GM21825 (cell line): Measurements from ENCODE around the gene S1PR4.
"Not testable (repeated sequence)": the region's sequence is repeated elsewhere in the genome, so short reads cannot be mapped to it uniquely, and the experiment has no call there.

Experiments used
- ATAC-seq: cut with Tn5 transposase; IDR thresholded peaks from one replicate; pipeline ENCODE4 v1.9.1; 2021; ENCODE audit warnings: mild to moderate bottlenecking, moderate library complexity; ENCODE audit not compliant: unreplicated experiment

S1PR4 gene

DNA sequence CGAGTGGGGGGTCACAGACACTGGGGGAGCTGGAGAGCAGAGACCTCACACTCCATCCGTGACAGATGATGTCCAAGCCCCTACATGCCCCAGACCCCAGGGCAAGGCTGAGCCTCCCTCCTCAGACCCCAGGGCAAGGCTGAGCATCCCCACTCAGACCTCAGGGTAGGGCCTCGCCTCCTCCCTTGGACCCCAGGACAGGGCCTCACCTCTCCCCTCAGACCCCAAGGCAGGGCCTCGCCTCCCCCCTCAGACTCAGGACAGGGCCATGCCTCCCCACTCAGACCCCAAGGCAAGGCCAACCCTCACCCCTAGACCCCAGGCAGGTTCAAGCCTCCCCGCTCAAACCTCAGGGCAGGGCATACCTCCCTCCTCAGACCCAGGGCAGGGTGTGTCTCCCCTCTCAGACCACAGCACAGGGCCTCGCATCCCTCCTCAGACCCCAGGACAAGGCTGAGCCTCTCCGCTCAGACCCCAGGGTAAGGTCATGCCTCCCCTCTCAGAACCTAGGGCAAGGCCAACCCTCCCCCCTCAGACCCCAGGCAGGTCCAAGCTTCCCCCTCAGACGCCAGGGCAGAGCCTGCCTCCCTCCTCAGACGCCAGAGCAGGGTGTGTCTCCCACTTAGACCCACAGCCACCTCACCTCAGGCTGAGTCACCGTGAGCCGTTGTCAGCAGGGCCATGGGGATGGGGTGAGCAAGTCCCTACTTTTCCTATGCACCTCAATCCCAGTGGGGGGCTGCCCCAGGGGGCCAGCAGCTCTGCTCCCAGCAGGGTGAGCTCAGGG is 1.7 kb upstream of the S1PR4 start:
- ATAC-seq = no peak

DNA sequence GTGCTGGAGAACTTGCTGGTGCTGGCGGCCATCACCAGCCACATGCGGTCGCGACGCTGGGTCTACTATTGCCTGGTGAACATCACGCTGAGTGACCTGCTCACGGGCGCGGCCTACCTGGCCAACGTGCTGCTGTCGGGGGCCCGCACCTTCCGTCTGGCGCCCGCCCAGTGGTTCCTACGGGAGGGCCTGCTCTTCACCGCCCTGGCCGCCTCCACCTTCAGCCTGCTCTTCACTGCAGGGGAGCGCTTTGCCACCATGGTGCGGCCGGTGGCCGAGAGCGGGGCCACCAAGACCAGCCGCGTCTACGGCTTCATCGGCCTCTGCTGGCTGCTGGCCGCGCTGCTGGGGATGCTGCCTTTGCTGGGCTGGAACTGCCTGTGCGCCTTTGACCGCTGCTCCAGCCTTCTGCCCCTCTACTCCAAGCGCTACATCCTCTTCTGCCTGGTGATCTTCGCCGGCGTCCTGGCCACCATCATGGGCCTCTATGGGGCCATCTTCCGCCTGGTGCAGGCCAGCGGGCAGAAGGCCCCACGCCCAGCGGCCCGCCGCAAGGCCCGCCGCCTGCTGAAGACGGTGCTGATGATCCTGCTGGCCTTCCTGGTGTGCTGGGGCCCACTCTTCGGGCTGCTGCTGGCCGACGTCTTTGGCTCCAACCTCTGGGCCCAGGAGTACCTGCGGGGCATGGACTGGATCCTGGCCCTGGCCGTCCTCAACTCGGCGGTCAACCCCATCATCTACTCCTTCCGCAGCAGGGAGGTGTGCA is 587 bp downstream of the S1PR4 start:
- ATAC-seq = no peak

- ATAC-seq = no peak
Measured at GRCh38 chr19:3179739-3180293, 1.2 kb downstream of the S1PR4 start.

DNA sequence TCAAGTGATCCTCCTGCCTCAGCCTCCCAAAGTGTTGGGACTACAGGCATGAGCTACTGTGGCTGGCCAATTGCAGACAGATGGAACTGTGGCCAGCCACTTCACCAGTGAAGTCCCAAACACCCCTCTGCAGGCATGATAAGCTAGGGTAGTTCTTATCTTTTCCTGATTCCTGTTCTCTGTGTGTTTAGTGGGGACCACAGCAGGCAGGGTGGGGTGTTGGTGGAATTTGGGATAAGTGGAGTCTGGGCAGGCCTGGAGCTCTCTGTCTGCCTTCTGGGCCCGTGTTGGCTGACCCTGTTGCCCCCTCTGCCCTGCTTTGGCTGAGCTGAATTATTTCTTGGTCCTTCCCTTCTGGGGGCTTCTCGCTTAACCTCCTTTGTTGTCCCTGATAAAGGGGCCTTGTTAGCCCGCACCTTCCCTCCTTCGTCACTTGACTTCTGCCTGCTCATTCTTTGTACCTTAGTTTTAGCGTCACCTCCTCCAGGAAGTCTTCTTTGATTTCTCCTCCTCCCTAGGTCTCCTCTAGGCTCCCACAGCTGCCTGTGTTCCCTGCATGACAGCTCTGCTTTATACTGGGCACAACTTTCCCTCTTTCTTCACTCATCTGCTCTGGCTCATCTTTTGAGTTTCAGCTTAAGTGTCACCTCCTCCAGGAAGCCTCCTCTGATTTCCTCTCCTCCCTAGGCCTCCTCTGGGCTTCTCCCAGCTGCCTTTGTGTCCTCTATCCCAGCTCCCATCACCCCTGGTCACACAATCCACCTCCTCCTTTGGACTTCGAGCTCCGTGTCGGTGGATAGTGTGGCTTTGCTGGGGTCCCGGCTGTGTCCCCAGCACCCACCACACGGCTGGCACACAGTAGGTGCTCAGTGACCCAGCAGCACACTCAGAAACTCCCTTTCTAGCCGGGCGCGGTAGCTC is 5.4 kb downstream of the S1PR4 start:
- ATAC-seq = no peak

DNA sequence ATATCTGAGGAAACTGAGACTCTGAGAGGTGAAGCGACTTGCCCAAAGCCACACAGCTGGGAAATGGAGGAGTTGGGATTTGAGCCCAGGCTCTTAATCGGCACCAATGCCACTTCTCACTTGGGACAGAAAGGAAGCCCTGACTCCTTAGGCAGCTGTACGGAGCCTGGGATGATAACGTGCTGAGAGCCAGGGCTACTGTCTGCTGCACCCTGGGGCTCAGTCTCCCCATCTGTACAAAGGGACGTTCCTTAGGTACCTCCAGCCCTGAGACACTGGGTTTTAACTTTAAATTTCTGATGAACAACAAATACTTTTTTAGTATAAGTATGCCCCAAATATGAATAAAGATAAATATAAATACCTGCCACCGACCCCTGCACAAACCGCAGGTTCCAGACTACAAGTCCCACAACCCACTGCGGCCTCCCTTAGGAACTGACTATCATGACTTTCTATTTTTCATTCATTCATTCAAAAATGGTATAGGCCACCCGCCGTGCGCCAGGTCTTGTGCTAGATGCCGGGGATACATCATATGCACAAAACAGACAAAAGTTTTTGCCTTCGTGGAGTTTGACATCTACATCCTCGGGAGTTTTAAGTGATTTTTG is 6.4 kb downstream of the S1PR4 start:
- peak; percentile 27 for ATAC-seq

GRCh38 chr19:3185461-3186159 is 7.0 kb downstream of the S1PR4 start, which contains the start of gene NCLN:
Gene NCLN, plus strand, starts transcription at chr19:3185930. Its CDS starts 101 bp downstream, at chr19:3186031.
- peak; percentile 63 for ATAC-seq

GRCh38 chr19:3186160-3186688 is 7.7 kb downstream of the S1PR4 start:
- peak; percentile 4 for ATAC-seq

DNA sequence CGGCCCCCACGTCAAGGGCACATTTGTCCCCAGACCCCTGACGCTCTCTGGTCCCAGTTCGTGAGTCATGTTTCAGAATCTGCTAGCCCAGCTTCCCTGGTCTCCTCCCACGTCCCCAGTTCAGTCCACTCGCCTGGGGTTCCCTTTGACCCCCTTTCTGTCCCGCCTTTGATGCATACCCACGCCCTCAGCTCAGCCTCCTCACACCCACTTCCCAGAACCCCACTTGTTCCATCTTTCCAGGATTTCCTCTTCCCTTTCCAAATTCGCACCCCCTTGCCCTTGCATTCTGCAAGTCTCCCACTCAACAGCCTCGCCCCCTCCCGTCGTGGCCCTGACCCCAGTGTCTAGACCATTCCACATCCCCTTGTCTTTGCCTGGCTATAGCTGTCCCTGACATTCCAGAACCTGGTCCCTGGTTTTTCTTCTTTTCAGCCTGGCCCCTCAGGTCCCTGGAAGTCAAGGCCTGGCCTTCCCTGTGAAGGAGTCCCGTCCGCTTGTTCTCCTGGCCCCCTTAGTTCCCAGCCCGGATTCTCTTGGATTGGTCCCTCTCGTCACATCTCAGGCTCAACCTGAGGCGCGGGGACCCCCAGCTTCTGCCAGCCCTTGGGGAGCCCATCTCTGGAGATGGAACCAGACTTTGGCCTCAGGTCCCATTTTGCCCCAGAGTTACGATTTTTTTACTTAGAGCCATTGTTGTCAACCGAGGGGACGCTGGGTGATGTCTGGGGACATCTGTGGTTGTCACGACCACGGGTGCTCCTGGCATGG is 8.5 kb downstream of the S1PR4 start:
- ATAC-seq = no peak

GRCh38 chr19:3187662-3188511 is 9.3 kb downstream of the S1PR4 start:
- ATAC-seq = no peak

DNA sequence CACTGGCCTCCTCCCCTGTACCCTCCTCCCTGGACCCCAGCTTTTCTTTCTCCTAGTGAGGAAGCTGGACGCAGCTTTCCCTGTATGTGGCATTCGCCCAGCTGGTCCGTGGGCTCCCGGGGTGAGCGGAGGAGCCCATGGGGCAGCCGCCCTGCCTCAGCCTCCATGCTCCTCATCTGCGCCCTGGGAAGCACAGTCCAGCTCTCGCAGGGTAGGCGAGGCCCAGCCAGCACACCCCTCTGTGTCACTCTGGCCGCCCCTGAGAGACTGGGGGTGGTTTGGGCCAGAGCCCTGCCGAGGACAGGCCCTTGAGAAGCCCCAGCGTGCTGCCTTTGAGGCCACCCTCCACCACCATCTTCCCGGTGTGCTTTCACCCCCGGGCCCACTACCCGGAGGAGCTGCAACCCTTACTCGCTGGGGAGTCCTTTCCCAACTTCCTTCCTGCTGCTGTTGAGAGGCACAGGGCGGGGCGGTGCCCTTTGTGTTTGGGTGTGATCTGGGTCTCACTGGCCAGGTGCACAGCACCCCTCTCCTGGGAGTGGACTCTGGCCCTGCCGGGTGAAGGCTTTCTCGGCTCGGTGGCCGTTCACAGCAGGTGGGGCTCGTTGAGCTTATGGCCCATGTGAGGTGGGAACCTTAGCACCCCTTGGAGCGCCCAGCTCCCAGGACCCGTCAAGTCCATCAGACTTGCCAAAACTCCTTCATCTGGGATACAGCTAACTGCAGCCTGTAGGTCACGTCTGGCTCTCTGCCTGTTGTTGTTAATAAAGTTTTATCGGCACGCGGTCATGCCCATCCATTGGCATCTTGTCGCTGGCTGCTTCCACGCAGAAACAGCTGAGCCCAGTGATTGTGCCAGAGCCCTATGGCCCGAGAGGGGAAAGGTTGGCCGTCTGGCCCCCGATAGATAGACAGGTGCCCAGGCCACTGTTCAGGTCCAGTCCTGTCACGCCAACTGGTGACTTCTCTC is 10.3 kb downstream of the S1PR4 start:
- no peak for ATAC-seq

- no peak for ATAC-seq
Measured at GRCh38 chr19:3189702-3190469, 11.3 kb downstream of the S1PR4 start.

GRCh38 chr19:3190470-3190770 is 11.9 kb downstream of the S1PR4 start:
- ATAC-seq = no peak

DNA sequence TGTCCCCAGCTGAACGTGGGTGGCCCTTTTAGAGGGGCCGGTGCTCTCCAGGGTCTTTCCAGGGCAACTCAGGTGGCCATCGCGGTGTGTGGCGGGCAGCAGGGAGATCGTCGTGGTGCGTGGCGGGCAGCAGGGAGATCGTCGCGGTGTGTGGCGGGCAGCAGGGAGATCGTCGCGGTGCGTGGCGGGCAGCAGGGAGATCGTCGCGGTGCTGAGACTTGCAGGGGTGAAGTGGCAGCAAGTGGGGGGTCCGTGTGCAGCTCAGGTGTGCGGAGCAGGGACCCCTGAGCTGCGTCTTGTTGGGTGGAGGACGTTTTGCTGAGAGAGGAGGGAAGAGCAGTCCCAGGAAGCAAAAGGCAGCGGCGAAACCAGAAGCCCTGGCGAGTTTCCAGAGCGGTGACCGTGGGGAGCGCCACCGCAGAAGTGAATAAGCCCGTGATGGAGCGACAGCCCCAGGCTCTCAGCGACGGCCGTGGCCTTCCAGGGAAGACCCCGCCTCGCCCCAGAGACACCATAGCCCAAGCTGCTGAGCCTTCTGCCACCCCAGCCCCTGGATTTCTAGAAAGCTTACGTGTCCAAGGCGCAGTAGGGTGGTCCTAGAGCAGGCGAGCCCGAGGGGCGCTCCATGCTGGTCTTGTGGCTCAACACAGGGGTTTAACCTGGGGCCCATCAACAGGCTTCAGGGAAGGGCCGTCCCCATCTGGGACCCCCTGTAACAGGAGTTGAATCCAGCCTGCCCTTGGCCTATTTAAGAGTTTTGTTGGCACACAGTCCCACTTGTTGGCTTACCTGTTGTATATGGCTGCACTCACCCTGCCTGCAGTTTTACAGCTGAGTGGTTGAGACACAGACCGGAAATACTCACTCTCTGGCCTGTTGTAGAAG is 12.6 kb downstream of the S1PR4 start:
- no peak for ATAC-seq

- ATAC-seq = not testable (repeated sequence)
Measured at GRCh38 chr19:3191806-3192104, 13.2 kb downstream of the S1PR4 start.

DNA sequence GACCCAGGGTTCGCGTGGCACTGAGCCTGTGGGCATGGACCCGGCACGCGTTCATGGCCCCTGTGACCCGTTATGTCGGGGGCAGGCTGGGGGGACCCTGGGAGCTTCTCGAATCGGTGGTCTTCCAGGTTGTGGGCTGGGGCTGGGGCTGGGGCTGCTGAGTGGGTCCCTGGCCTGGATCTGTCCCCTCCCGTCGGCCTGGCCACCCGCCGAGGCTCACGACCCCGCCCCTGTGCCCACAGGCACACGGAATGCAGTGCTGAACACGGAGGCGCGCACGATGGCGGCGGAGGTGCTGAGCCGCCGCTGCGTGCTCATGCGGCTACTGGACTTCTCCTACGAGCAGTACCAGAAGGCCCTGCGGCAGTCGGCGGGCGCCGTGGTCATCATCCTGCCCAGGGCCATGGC is 13.7 kb downstream of the S1PR4 start:
- no peak for ATAC-seq
